ENCODE results near the gene TEX53.

DNA sequence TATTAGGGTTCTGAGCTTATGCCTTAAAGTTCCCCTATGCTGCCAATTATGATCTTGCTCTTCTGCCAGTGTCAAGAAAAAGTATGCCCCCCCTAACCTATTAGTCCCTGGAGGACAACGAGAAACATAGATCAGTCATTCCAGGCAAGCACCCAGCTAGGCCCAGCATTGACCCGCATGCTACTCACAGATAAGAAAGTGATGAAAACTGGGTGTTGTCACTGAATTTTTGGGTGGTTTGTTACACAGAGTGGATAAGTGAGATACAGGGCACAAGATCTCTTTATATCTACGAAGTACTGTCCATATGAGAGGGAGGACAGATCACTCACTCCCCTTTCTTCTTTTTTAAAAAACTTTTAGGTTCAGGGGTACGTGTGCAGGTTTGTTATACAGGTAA, 30.8 kb upstream of the TEX53 start:
- TF ChIP-seq, protein P1, sequence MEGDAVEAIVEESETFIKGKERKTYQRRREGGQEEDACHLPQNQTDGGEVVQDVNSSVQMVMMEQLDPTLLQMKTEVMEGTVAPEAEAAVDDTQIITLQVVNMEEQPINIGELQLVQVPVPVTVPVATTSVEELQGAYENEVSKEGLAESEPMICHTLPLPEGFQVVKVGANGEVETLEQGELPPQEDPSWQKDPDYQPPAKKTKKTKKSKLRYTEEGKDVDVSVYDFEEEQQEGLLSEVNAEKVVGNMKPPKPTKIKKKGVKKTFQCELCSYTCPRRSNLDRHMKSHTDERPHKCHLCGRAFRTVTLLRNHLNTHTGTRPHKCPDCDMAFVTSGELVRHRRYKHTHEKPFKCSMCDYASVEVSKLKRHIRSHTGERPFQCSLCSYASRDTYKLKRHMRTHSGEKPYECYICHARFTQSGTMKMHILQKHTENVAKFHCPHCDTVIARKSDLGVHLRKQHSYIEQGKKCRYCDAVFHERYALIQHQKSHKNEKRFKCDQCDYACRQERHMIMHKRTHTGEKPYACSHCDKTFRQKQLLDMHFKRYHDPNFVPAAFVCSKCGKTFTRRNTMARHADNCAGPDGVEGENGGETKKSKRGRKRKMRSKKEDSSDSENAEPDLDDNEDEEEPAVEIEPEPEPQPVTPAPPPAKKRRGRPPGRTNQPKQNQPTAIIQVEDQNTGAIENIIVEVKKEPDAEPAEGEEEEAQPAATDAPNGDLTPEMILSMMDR (IDR thresholded peaks at IDR 0.05; ENCODE audit: poor library complexity, severe bottlenecking) = no peak
- TF ChIP-seq EZH2 (IDR thresholded peaks at IDR 0.05; ENCODE audit: borderline replicate concordance, insufficient read depth, low read length, poor library complexity, severe bottlenecking) (no peak), SMC3 (conservative IDR thresholded peaks at IDR 0.05; ENCODE audit: poor library complexity) (no peak), POLR2AphosphoS5 (IDR thresholded peaks at IDR 0.05) (no peak), EP300 (conservative IDR thresholded peaks at IDR 0.05; ENCODE audit: poor library complexity, severe bottlenecking) (no peak)
